Activated naive CD4-positive, alpha-beta T cell treated with anti-CD3 and anti-CD28 coated beads, Interleukin-2, amount 50 U/mL, for 16 hours (primary cell): ENCODE measurements around the gene ZDHHC8.

Source experiments
- DNase-seq: peaks from one replicate; pipeline ENCODE4 v3.0.0-alpha.2; 2020

The ZDHHC8 gene

DNA sequence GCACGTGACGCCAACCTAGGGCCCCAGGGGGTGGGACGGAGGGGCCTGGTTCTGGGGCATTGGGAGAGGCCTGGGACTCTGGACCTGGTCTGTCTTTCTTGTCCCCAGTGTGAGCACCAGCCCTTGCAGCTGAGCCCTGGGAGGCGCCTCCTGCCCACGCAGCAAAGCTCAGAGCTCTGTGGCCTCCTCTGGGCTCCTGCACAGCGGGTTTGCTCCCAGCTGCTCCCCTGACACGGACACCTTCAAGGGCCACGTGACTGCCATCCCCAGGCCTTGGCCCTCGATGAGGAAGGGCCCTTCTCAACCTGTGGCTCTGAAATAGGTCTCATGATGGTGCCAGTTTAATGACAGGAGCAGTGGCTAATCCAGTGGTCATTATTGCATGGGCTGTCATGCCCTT, 50.8 kb downstream of the ZDHHC8 start:
- no peak for DNase-seq

DNA sequence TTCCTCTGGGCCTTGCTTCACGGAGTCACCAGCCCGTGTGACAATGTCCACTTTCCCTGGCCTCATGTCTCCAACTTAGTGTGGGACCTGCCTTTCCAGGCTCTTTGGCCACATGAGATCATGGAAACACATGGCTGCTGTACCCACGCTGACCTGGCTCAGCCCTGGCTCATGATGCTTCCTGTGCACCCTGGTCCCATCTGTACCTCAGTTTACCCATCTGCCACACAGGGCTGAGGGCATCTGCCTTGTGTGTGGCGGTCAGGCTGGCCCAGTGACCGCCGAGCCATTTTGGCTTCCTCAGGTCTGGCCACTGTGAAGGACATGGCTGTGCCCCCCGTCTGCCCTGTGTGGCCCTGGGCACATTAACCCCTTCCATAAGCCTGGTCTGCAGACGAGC, 51.5 kb downstream of the ZDHHC8 start:
- DNase-seq = no peak

DNA sequence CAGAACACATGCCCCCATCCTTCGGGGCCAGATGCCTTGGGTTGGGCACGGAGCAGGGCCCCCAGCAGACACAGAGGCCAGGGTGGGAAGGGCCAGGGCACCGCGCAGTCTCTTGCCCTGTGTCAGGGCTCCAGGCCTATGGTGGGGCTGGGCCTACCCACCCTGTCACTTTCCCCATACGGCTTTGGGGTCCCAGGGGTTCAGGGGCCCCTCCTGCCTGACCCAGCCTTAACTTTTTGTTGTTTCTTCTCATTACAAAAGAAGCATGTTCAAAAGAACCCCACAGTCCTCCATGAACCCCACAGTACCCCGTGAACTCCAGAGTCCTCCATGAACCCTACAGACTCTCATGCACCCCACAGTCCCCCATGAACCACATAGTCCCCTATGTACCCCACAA, 52.2 kb downstream of the ZDHHC8 start:
- DNase-seq = no peak

DNA sequence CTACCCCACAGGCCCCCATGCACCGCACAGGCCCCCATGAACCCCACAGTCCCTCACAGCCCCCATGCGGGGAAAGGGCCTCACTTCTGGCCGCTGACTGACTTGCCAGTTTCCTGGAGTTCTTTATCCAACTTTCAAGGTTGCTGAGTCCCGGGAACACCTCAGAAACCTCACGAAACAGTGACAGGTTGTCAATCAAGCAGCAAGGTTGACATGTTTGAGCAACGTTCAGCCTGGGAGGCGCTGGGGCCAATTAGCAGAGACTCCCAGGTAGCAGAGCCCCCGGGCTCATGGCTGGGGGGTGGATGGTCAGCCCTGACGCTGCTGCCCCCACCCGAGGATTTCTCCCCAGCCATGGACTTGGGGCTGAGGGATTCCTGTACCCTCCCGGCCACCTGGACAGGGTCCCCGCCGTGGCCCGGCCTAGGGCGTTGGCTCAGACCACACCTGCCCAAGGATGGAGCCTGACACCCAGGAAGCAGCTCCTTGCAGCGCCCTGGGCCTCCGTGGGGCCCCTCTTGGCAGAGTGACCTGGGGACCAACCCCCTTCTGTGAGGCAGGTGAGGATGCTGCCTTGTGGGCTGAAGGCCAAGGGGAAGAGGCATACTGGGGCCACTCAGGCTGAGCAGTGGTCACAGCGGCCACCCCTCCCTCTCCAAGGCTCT, 53.0 kb downstream of the ZDHHC8 start:
- no peak for DNase-seq

DNA sequence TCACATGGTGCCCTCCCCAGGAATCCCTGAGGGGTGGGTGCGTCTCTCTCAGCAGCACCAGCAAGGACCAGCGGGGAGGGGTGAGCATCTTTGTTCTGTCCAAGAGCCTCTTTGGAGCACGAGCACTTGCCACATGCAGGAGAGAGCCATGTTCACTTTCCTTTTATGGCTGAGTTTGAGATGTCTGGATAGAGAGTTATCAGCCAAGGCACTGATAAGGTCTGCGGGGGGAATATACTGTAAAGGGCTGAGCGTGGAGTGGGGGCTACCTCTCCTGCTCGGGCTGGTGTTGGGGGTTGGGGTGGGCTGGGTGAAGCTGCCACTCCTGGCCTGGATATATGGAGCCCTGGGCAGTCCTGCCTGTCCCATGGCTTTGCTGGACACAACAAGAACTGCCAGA, 54.1 kb downstream of the ZDHHC8 start:
- no peak for DNase-seq

DNA sequence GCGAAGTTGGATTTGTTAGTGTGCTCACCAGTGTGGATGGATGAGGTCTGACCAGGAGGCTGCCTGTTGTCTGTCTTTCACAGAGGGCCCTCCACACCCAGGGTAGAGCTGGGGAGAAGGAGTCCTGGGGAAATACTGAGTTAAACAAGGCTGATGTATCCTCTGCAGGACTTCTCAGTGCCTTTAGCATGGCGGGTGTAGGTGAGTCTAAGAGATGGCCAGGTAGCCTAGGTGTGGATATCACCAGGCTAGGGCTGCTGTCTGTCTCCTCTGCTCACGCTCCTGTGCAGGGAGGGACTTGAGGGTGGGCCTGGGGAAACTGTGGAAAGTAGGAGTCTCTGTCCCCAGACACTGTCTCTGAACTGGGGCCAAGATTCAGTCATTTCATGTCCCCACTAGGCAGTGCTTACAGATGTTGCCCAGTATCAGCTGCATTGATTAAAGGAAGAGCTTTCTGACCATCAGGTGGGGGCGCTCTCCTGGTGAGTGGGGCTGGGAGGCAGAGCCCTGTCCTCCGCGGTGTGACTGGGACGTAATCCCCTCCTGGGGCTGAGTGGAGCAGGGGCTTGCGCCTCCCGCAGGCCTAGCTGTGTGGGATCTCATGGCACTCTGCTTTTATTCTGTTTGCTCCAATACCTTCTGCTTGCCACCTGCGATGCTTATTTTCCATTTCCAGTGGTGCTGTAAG, 54.7 kb downstream of the ZDHHC8 start:
- DNase-seq = no peak

DNA sequence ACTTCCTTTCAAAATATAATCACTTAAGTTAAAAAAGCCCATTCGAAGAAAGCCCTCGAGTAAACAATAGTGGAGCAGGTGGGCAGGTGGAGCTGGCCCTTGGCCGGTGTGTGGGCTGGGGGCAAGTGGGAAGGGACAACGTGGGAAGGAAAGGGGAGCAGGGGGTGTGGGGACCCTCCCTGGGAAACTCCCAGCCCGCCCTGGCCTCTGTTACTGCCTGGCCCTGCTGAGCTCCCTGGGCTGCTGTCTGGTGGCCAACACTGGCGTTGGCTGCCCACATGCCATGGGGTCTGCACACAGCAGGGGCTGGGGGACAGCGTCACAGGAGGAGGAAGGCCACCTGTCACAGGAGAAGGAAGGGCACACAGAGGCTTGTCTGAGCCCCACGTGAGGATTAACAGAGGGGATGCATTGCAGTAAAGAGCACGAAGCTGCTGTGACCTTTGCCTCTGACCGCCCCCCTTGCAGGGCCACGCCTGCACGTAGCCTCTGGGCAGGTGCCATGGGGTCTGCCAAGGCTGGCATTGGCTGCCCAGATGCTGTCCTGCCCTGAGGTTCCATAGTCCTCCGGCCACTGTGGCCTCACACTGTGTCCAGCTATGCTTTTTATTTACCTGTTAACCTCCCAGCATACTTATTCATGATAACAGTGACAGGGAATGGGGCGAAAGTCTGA, 55.4 kb downstream of the ZDHHC8 start:
- DNase-seq = no peak

DNA sequence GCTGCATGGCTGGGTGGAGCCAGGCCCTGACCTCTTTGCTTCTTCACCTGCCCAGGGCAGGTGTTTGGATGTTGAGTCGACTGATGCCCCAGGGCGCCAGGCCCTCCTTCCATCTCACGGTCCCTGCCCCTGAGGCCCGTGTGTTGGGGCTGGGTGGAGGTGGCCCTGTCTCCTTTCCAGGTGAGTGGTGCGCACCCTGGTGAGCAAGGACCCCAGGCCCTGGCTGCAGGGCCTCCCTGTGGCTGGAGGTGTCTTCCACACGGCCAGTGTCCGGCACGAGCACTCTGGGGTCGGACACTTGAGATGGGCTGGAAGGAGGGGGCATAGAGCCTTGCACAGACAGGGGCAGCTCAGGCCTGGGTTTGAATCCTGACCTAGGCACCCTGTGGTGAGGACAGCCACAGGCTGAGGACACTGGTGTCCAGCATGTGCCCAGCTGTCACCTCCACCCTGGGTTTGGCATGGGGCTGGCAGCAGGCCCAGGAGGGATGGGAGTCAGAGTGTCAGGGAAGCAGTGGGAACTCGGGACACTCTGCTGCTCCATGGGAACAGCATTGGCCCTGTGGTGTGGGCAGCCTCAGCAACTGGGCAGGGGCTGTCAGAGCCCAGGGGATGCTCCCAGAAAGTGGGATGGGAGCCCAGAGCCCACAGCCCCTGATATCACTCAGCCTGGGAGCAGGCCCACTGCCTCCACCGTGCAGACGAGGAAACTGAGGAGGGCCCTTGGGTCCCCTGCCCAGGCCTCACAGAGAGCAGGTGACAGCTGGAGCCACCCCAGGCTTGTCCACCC, 56.4 kb downstream of the ZDHHC8 start:
- no peak for DNase-seq

DNA sequence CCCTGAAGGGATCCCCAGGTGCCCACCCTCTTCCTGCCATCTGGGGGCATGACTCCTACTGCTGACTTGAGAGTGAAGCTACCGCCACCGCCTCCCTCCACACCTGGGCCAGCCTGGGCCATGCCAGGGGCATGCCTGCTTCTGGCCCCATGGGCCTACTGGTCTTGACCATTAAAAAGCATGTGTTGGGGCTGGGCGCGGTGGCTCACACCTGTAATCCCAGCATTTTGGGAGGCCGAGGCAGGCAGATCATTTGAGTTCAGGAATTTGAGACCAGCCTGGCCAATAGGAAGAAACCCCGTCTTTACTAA, 56.9 kb downstream of the ZDHHC8 start:
- no peak for DNase-seq

DNA sequence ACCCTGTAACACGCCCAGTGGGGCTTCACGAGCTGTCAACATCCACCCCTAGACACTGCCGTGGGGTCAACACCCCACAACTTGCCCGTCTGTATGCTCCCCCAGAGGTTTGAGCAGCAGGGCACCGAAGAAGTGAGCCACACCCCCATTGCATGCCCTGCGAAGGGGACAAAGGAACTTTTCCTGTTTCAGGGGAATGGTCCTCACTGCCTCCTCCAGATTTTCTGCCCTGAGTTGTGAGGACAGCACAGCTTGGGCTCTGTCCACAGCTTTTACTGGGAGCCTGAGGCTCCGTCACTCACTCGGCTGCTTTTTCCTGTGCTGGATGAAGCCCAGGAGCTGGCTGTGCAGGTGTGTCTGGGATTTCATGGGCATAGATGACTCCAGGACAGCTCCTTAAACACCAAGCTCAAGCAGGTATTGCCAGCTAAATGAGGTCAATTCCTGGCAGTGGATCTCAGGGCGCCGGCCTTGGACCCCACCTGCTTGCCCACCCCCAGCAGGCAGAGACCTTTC, 59.5 kb downstream of the ZDHHC8 start:
- no peak for DNase-seq

DNA sequence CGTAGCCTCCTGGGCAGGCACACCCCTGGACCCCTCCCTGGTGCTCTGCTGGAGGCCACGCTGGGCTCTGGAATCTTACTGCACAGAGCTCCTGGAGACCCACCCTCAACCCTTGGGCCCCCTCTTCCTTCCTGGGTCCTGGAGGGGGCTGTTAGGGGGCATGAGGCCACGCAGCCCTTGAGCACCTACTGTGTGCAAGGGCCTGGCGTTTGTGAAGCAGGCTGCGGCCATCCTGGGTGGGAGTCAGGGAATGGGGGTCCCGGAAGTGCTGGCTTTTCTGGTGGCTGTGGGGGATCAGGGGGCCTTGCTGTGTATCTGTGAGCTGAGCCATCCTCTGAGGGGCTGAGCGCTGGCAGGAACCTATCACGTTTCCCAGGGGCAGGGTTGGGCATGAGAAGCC, 60.2 kb downstream of the ZDHHC8 start:
- no peak for DNase-seq

DNA sequence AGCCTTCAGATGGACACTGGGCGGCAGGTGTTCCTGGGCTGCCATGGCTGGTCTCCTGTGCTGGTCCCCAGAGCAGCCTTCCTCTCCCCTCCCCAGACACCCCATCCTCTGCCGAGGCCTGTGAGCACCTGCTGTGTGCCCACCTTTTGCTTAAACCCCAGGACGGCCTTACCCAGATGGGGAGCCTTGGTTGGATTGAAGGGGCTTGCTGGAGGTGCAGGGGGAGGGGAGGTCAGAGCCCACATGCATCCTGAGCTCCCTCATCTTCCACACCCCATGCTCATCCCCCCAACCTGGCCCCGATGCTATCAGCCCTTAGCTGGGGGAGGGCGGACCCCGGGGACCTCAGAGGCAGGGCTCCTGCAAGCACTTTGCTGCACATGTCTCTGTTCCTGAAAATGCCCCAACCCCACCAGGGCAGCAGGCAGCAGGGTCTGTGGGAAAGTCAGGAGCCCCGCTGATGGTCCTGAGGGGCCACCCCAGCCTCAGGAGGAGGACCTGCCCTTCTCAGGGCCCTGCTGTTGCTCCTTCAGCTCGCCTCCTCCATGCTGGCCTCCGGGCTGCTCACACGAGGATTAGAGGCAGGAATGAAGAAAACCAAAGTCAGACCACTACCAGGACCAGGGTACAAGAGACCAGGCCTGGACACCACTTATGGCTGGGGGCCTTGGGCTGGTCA, 60.8 kb downstream of the ZDHHC8 start:
- DNase-seq = no peak

DNA sequence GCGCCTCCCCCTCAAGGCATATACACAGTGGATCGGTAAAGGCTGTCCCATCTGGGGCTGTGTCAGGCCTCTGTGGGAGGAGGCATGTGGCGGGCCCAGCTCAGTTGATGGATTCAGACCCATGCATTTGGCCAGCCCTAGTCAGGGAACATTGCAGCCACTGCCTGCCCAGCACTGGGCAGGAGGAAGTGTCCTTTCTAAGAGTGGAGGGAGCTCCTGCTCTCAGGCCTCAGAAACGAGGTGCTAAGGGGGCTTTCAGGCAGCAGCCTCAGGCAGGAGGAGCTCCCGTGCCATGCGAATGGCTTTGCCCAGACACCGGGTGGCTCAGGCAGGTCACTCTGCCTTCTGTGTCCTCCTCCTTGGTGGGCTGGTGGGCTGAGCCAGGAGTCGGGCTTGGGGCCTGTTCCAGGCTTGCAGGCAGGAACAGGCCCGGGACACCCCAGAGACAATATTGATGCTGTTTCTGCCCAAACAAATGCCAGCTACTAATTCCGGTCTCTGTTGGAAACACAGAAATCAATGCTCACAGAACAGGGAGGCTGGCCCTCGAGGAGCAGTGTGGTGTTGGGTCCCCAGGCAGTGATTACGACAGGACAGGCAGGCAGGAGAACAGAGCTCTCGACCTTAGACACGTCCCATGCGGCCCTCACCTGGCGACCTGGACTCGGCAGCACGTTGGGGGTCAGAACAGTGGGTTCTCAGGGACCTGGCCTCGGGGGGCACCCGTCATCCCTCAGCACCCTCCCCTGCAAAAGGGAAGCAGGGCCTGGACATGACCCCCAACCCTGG, 61.6 kb downstream of the ZDHHC8 start:
- DNase-seq = no peak

DNA sequence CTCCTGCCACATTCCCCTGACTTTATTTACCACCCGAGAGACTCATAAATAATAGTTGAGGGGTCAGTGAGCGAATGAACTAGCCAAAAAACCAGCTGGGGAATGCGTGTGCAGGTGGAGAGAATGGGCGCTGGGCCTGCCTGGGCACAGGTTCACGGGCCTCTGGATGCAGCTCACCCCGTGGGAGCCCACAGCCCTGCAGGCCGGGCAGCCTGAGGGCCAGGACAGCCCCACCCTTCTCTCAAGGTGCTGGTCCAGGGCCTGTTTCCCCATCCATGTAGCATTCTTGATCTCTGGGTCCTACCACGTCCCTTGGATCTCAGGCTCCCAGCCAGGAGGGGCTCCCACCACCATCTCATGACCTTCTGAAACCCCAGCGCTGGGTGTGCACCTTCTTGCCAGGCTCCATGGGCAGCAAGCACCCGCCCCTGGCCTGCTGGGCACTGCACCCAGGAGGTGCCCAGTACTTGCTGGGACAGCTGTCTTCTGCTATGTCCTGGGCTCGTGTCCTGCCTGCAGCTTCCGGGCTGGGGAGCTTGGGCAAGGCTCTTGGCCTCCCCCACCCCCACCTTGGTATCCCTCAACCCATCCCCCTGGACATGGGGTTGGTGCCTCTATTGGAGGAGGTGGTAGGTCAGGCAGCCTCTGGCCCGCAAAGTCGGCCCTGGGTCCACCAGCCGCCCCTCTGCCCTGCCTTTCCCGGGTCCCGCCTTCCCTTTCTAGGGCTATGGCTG, 62.3 kb downstream of the ZDHHC8 start:
- DNase-seq = no peak

DNA sequence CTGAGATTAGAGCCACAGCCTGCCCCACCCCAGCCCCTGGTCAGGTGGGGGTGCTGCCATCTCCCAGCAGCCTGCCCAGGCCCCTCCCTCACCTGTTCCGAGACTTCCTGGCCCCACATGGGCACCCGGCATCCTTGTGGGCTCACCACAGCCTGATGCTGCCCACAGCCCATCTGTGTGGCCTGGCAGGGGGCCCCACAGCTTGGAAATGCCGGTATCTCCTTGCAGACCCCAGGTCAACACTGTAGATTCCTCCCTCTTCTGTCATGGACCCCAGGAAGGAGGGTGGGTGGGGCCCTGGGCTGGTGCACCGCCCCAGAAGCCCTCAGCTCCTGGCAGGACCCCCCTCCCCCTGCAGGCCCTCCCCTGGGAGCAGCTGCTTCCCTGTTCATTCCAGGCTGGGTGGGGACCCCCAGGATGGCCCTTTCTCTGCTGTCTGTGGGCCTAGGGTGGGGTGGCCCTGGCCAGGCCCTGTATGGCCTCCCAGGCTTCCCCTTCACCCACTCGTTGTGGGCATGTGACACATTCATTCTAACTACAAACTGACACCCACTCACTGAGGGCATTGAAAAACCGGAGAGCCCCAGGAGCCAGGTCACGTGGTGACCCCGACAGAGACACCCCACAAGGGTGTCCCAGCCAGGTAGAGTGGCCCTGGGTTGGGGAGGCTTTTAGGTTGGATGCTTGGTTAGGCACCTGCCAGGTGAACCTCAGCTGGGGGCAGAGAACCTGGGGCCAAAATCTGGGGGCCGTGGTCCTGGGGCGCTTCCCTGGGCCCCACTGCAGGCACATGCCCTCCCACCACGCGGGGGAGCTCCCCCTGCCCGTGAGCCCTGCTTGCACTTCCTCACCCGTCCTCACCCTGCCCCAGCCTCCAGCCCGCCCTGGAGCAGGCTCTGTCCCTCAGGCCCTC, 63.3 kb downstream of the ZDHHC8 start:
- DNase-seq = no peak

DNA sequence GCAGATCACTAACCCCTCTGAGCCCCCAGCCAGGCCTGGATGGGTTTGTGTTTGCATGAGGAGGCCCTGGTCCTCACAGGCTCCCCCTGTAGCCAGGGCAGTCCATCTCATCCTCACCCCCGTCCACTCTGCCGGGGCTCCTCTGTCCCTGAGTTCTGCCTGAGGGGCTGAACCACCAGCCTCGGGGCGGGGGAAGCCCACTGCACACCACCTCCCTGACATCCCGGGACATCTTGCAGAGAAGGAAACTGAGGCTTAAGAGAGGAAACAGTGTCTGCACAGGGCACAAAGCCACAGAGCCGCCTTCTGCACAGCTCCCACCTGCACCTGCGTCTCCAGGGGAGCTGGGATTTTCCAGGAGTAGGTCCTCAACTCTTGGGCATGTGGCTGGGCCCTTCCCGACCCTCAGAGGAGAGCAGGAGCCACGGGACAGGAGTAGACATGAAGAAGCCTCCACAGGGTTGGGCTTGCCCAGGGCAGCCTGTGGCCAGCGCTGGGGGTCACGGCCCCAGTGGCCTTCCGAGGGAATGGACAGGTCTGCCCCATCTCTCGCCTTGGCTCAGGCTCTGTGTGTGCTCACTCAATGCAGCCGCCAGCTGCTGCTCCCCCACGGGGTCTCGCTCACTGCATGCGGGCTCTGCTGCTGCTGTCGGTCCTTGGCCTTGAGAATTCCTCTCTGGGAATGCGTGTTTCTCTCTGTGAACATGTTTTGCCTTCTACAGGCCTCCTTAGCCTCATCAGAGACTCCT, 64.7 kb downstream of the ZDHHC8 start:
- DNase-seq = no peak
